Measurements from ENCODE around the gene RECQL5.
"Not testable (repeated sequence)": the region's sequence is repeated elsewhere in the genome, so short reads cannot be mapped to it uniquely, and the experiment has no call there.

Gene RECQL5

DNA sequence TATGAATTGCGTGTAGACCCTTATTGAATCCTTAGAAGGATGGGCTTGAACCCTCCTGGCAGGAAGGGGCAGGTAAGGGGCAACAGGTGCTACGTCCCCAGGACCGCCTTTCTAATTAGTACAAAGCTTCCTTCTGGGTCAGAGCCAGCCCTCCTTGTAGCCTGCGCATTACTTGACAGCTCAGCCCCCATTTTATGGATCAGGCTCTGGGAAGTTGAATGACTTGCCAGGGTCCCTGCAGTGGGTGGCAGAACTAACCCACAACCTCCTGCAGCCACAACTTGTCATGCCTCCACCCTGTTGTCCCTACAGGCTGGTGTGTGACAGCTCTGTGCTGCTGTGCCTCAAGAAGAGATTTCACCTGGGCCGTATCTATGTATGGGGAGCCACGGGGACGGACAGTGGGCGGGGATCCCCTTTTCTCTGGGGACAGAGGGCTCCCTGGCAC is 76.6 kb downstream of the RECQL5 start:
- DNase-seq, result no peak

DNA sequence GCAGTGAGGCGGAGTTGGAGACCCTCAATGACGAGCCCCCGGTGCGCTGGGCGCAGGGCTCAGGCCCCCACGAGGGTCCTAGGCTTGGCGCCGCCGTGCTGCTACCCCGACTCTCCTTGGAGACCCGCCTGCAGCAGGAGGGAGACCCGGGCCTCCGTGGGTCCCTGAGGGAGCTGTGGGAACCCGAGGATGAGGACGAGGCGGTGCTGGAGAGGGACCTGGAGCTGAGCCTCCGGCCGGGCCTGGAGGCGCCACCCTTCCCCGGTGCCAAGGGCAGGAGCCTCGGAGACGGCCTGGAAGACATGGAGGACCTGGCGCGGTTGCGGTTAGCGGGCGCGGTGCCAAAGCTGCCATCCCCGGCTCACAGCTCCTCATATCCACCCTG is 77.0 kb downstream of the RECQL5 start:
- DNase-seq, result no peak

DNA sequence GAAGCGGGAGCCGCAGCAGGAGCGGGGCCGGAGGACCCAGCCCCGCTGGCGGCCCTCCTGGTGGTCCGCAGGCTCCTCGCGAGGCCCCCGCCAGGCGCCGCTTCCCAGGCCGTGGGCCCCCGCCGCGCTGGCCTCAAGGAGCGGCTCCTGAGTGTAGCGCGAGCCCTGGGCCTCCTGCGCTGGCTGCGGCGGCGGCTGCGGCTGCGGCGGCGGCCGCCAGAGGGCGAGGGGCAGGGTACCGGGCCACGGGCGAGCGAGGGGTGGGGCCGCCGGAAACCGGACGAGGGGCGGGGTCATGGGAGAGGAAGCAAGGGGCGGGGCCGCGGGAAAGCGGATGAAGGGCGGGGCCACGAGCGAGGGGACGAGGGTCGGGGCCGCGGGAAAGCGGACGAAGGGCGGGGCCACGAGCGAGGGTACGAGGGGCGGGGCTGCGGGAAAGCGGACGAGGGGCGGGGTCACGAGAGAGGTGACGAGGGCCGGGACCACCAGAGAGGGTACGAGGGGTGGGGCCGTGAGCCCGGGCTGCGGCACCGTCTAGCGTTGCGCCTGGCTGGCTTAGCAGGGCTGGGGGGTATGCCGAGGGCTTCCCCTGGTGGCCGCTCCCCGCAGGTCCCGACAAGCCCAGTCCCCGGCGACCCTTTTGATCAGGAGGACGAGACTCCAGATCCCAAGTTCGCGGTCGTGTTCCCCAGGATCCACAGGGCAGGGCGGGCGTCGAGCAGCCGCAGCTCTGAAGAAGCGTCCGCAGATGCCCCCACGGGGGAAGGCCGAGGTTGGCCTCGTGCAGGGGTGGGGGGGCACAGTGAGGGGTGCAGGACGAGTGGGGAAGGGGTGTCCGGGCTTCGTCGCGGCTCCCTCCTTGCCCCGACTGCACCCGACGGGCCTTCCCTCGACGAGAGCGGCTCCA is 77.7 kb downstream of the RECQL5 start:
- DNase-seq, result peak; percentile 99

DNA sequence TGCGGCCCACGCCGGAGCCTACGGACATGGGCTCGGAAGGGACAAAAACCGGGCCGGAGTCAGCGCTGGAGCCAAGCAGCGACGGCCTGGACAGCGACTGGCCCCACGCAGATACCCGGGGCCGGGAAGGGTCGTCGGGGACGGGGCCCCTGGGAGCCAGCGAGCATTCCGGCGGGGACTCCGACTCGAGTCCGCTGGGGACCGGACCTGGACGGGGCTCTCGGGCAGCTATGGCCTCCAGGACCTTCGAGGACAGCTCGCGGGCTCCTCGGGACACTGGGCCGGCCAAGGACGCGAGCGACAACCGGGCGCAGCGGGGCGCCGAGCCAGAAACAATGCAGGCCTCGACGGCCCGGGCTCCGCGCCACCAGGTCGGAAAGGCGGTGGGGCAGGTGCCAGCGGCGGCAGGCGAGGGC is 78.3 kb downstream of the RECQL5 start:
- DNase-seq, result no peak

DNA sequence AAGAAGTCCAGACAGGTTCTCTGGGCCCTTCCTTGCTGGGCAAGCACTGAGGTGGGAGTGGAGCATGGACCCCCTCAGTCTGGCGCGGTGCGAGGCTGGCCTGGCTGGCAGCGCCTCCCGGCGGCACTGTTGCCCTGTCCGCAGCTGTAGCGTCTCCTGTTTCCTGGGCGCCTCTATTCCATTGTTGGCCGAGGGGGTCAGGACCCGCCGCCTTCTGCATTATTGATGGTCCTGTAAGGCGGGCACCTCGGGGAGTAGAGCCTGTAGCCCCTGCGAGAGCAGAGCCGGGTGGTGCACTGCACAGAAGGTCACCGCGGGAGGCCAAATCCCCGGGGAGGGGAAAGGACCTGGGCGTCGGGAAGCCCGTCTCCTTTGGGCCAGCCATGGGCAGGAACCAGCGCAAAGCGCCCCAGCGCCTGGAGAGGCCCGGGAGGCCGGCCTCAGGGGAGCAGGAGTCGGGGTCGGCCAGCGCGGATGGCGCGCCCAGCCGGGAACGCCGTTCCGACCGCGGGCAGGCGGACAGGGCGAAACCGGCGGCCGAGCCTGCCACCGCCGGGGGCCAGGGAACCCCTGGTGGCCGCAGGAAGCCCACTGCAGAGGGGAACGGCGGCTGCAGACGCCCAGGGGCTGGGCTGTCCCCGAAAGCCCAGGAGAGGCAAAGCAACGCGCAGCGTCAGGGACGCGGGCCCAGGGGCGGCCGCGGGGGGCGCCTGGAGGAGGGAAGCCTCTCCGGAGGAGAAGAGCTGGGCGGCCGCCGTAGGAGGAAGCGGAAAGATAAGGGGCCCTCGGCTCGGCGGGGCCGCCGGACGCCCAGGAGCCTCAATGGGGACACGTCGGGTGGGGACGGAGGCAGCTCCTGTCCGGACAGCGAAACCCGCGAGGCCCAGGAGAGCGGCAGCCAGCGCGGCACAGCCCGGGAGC is 79.0 kb downstream of the RECQL5 start, which contains the start of gene MYO15B:
TSS of gene MYO15B (plus strand) at position 126 of the 921 bp plus-strand sequence. CDS start at position 384, 258 bp downstream.
- DNase-seq, result peak; percentile 86

DNA sequence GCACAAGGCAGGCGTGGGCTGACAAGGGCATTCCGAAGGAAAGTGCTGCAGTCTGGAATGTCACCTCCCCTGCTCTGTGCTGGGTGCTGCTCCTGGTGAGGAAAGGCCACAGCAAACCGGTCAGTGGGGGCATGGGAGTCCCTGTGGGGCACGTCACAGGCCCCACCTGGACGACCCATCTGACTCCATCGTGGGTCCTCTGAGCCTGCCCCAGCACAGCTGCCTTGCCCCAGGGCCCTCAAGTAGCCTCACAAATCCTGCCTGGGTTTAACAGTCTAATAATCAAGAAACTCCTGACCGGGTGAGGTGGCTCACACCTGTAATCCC is 82.1 kb downstream of the RECQL5 start:
- DNase-seq, result no peak

DNA sequence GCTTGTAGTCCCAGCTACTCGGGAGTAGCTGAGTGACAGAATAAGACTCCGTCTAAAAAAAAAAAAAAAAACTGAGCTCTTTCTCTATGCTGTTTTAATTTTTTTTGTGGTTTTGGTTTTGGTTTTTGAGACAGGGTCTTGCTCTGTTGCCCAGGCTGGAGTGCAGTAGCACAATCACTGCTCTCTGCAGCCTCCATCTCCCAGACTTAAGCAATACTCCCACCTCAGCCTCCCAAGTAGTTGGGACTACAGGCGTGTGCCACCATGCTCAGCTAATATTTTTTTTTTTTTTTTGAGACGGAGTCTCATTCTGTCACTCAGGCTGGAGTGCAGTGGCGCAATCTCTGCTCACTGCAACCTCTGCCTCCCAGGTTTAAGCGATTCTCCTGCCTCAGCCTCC is 83.8 kb downstream of the RECQL5 start:
- DNase-seq, result not testable (repeated sequence)

DNA sequence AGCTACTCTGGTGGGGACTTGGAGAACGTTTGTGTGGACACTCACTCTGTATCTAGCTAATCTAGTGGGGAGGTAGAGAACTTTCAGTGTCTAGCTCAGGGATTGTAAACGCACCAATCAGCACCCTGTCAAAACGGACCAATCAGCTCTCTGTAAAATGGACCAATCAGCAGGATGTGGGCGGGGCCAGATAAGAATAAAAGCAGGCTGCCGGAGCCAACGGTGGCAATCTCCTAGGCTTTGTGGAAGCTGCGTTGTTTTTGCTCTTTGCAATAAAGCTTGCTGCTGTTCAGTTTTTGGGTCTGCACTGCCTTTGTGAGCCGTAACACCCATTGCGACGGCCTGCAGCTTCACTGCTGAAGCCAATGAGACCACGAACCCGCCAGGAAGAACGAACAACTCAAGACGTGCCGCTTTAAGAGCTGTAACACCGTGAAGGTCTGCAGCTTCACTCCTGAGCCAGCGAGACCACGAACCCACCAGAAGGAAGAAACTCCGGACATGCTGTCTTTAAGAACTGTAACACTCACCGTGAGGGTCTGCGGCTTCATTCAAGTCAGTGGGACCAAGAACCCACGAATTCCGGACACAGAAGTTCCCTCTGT is 85.7 kb downstream of the RECQL5 start:
- peak; percentile 78 for DNase-seq
